T-helper 1 cell (primary cell): Measurements from ENCODE around the gene COL6A3.
A peak's percentile ranks its signal among the peaks of the same experiment; 100 is the strongest.

Experiments
- DNase-seq, 5 donors: peaks; one replicate each; pipeline ENCODE4 v3.0.0-alpha.2; 2012 to 2020

COL6A3 gene

GRCh38 chr2:237441605-237442274 is 27.8 kb upstream of the COL6A3 start:
- peak in 1 of 5 donors; percentile 33 for DNase-seq

GRCh38 chr2:237440819-237441281 is 26.9 kb upstream of the COL6A3 start:
- peak in 1 of 5 donors; percentile 85 for DNase-seq

- no peak for DNase-seq
Measured at GRCh38 chr2:237438080-237438940, 24.3 kb upstream of the COL6A3 start.

- DNase-seq, result no peak
Measured at GRCh38 chr2:237437566-237437965, 23.6 kb upstream of the COL6A3 start.

- DNase-seq, result no peak
Measured at GRCh38 chr2:237435844-237436587, 22.1 kb upstream of the COL6A3 start.

GRCh38 chr2:237434866-237435311 is 20.9 kb upstream of the COL6A3 start:
- peak in 4 of 5 donors; percentile 38 to 77 (median 44) for DNase-seq

GRCh38 chr2:237433920-237434676 is 20.1 kb upstream of the COL6A3 start:
- DNase-seq, result no peak

- peak; percentile 31 to 56 (median 45) for DNase-seq
Measured at GRCh38 chr2:237432484-237433092, 18.6 kb upstream of the COL6A3 start.

GRCh38 chr2:237431837-237432236 is 17.9 kb upstream of the COL6A3 start:
- DNase-seq, result no peak

GRCh38 chr2:237431372-237431771 is 17.4 kb upstream of the COL6A3 start:
- no peak for DNase-seq

- no peak for DNase-seq
Measured at GRCh38 chr2:237430861-237431260, 16.9 kb upstream of the COL6A3 start.

GRCh38 chr2:237429753-237430152 is 15.8 kb upstream of the COL6A3 start:
- peak in 1 of 5 donors; percentile 10 for DNase-seq

- peak in 2 of 5 donors; percentile 10 to 72 for DNase-seq
Measured at GRCh38 chr2:237427769-237428506, 14.0 kb upstream of the COL6A3 start.

GRCh38 chr2:237426517-237426916 is 12.6 kb upstream of the COL6A3 start:
- DNase-seq, result no peak

GRCh38 chr2:237425320-237425719 is 11.4 kb upstream of the COL6A3 start:
- DNase-seq, result no peak

GRCh38 chr2:237424544-237424943 is 10.6 kb upstream of the COL6A3 start:
- DNase-seq, result no peak

GRCh38 chr2:237423891-237424290 is 9.9 kb upstream of the COL6A3 start:
- no peak for DNase-seq

GRCh38 chr2:237422309-237422708 is 8.3 kb upstream of the COL6A3 start:
- DNase-seq, result no peak

GRCh38 chr2:237421542-237422116 is 7.7 kb upstream of the COL6A3 start:
- peak; percentile 47 to 74 (median 65) for DNase-seq

- no peak for DNase-seq
Measured at GRCh38 chr2:237418300-237418699, 4.3 kb upstream of the COL6A3 start.
